ENCODE results near the gene DOCK2.

DNA sequence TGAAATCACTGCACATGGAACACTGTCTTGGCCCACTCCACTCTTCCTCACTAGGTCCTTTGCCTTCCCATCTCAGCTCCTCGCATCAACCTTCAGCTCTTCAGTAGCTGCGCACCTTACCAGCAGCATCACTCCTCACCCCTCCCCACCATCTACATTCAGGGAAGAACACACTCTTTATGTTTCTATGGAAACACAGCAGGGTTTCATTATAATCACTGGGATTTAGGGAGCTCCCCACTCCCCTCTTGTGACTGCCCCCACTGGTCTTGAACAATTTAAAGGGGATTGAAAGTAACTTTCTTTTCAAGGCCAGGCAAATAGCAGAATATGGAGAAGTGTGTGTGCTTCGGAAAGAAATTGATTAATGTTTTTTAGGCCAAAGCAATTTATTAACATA lies 232.0 kb downstream of the DOCK2 start:
- TF ChIP-seq, protein P1, sequence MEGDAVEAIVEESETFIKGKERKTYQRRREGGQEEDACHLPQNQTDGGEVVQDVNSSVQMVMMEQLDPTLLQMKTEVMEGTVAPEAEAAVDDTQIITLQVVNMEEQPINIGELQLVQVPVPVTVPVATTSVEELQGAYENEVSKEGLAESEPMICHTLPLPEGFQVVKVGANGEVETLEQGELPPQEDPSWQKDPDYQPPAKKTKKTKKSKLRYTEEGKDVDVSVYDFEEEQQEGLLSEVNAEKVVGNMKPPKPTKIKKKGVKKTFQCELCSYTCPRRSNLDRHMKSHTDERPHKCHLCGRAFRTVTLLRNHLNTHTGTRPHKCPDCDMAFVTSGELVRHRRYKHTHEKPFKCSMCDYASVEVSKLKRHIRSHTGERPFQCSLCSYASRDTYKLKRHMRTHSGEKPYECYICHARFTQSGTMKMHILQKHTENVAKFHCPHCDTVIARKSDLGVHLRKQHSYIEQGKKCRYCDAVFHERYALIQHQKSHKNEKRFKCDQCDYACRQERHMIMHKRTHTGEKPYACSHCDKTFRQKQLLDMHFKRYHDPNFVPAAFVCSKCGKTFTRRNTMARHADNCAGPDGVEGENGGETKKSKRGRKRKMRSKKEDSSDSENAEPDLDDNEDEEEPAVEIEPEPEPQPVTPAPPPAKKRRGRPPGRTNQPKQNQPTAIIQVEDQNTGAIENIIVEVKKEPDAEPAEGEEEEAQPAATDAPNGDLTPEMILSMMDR (optimal IDR thresholded peaks at IDR 0.05 in 1 of 3, IDR thresholded peaks at IDR 0.05 in 1 of 3, conservative IDR thresholded peaks at IDR 0.05 in 1 of 3; ENCODE audit: extremely low read depth in 1 of 3, insufficient read depth in 2 of 3, low read length in 3 of 3), result no peak
- no peak for TF ChIP-seq EZH2 (IDR thresholded peaks at IDR 0.05; ENCODE audit: low read length)

Data from keratinocyte (primary cell).